ENCODE data around the gene MYOM3. TPM values are rescaled to one million over a fixed set of nuclear protein-coding genes. Genes with fewer than 3 reads are reported as not detected.

MYOM3 gene
- polyA plus RNA-seq, 10 donors = 221 to 445 (median 363) TPM

DNA sequence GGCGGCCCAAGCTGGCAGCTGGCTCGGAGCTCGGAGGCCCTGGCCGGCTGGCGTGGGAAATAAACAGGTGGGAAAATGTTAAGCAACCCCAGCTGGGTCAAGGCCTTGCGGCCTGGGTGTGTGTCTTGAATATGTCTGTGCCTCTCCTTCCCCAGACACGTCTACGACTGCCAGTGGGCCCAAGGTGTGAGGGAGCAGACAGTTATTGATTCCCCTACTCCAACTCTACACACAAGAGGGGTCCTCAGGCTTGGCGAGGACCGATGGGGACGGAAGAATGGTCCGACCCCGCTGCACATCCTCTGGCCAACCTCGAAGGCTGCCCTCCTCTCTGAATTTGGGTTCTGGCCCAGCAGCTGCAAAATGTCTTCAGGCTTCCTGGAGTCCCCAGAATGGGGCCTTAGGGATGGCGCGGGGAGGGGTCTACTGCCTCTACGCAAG is 28.8 kb upstream of the MYOM3 start:
- DNase-seq = no peak

DNA sequence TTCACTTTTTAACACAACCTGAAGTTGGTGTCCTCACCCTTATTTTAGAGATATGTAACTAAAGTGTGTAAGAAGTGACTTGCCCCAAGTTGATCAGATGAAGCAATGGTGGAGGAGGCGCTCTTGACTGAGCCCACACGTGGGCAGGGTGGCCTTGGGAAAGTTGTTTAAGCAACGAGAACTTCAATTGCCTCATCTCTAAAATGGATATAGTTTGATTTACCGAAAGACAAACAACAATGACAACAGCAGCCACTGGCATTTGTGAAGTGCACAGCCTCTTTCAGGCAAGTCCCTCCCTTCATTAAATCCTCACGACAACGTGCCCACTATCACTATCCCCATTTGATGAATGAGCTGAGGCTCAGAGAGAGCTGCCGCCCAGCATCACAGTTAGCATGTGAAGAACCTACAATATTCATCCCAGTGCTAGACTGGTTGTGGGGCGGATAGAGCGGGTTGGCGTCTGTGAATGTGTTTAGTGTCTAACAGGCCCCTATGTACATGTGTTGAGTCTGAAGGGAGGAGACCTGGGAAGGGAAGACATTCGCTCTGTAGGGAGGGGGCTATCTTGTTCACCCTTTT is 28.0 kb upstream of the MYOM3 start:
- DNase-seq = no peak

DNA sequence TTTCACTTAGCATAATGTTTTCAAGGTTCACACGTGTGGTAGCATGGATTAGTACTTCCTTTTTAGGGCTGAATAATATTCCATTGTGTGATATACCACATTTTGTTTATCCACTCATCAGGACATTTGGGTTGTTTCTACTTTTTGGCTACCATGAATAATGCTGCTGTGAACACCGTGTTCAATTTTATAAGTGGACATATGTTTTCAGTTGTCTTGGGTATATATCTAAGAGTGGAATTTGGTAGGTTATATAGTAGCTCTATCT is 27.2 kb upstream of the MYOM3 start:
- DNase-seq = no peak

DNA sequence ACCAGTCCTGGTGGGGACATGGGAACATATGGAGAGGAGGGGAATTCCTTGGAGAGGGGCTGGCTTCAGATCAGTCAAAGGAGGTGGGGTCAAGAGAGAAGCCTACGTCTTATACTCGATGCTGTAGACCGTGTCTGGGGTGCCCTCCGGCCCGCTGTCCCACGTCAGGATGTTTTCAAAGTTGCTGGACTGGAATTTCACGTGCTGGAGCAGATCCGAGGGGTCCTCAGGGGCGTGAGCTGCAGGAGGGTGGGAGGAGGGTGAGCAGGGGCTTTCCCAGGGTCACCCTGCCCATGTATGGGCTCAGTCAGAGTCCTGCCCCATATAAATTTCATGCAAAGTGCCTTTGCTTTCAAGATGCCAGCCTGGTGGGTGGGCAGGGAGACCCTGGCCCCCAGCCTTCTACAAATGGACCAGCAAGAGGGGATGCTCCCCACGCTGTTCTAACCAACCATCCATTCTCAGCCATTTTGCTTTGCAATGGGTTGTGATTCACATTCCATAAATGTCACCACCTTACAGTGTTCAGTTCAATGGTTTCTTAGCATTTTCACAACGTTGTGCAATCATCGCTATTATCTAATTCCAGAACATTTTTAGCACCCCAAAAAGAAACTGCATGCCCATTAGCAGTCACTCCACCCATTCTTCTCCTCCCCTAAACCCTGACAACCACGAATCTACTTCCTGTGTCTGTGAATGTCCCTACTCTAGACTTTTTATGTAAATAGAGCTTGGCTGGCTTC is 26.7 kb upstream of the MYOM3 start:
- no peak for DNase-seq

DNA sequence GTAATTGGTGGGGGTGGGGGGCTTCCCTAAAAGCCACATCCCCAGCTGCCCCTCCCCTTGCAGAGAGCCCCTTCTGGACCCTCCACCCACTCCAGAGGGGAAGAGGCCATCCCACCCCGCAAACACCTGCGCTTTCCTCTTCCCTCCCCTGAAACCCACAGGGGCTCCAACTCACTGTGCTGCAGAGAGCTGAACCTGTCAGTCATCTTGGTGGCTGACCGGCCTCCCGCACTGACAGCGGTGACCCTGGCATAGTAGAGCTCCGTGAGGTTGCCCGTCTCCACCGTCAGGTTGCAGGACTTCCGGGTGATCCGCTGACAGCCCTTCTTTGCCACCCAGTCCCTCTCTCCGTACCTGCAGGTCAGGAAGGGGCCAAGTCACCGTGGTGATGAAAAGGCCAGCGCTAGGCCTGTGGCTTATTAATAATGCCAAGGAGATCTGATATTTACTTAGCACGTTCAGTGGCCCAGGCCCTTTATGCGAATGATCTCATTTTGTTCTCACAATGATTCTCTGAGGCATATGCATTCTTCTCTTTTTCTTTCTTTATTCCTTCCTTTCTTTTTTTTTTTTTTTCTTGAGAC is 25.1 kb upstream of the MYOM3 start:
- no peak for DNase-seq

DNA sequence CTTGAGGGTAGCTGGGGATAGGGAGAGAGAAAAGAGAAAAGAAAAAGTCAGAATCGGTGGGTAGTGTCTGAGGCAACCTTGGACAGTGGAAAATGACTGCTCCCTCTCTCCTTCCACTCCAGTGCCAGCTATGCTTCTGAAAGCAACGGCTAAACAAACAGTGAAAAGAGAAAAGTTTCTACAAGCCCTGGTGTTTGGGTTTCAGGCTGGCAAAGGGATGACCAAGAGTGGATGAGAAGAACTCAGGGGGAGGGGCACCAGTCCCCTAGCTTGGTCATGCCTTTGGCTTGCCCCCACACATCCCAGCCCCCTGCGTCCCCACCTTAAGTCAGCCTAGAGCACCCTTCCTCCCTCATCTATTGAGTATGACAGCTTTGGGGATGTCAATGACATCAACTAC is 22.4 kb upstream of the MYOM3 start:
- no peak for DNase-seq

DNA sequence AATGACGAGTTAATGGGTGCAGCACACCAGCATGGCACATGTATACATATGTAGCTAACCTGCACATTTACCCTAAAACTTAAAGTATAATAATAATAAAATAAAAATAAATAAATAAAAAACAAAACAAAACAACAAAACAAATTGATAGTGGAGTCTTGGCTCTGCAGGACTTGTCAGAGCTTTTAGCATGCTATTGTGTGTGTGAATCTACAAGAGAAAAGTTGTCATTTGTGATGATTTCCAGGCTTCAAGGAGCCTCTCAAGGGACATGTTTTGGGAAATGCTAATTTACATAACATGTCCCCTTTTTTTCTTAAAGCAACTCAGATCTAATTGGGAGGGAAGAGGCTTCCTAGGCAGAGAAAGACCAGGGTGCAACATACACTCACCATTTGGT is 21.9 kb upstream of the MYOM3 start:
- DNase-seq = no peak

DNA sequence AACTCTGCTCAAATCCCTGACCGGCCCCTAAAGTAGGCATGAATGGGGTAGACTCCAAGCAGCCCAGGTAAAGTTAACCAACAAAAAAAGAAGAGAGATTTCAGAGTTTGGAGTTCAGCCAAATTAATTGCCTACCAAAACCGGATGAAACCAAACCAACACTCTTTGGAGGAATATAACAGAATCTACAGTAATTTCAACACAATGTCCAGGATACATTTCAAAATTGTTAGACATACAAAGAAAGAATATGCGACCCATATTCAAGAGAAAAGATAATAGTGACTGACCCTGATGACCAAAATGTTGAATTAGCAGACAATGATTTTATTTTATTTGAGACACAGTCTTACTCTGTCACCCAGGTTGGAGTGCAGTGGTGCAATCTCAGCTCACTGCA is 18.4 kb upstream of the MYOM3 start:
- DNase-seq = no peak

DNA sequence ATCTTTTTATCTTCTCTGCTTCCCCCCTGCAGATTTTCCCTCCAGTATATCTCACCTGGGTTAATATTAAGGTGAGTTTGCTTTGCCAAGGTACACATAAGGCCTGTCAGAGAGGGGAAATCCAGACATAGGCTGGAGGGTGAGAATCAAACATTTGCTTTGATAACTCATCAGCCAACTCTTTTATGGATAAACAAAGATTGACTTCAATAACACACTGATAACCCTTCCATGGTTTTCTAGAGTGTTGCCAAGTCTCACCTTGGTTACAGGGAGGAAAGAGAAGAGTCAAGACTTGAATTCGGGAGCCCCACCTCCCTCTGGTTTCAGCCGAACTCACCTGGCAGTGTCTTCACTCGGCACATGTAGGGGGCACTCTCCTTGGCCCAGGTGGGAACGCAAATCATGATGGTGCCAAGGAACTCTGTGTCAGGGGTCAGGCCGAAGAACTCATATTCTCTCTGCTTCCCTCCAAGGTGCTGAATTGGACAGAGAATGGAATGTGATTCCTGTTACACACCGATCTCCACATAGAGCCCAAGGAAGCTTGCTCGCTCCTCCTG is 15.9 kb upstream of the MYOM3 start:
- no peak for DNase-seq

DNA sequence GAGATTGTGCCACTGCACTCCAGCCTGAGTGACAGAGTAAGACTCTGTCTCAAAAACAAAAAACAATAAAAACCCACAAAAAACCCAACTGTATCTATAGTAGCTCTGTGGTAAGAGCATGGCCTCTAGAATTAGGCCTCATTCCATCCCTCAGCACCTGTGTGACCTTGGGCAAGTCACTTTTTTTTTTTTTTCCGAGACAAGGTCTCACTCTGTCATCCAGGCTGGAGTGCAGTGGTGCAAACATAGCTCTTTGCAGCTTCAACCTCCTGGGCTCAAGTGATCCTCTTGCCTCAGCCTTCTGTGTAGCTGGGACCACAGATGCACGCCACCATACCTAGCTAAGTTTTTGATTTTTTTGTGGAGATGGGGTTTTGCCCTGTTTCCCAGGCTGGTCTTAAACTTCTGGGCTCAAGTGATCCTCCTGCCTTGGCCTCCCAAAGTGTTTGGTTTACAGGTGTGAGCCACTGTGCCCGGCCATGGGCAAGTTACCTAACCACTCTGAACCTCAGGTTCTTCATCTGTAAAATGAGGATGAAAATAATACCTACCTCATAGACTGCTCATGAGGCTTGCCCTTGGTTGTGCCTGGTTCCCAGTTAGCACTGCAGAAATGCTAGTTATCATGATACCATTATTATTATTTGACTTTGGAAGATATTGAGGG is 15.3 kb upstream of the MYOM3 start:
- DNase-seq = no peak

DNA sequence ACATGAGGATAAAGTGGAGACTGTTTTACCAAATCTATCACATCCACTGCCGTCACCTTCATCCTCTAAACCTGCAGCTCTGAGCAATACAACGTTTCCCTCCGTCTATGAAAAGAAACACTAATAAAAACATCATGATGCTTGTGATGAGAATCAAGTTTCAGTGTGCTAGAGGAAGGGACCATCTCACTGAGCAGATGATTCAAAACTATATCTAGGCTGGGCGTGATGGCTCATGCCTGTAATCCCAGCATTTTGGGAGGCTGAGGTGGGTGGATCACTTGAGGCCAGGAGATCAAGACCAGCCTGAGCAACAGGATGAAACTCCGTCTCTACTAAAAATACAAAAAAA is 14.7 kb upstream of the MYOM3 start:
- DNase-seq = no peak

DNA sequence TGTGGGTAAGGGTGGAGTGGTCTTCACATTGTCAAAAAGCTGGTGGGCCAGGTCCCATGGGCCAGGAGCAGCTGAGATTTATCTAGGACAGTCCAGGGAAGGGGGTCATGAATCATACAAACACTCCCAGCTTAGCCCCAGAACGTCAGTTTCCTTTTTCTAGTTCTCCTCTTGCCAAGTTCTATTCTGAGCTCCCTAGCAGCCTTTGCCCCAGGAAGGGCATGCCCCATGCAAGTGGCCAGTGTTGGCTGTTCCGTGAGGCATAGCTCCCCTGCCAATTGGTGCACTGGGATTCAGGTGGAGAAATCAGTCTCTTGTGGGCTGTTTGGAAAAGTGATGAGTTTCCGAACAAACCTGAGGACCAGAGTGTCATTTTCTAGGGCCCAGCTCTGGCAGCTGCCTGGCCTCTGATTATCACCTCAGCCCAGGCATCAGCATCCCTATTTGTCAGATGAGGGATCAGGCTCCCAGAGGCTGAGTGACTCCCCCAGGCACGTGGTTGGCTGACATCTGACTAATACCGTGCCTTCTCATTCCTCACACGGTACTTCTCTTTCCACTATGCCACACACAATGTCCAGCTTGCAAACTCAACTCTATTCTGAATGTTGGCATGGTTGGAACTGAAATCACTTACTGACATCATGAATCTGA is 14.2 kb upstream of the MYOM3 start:
- DNase-seq = no peak

DNA sequence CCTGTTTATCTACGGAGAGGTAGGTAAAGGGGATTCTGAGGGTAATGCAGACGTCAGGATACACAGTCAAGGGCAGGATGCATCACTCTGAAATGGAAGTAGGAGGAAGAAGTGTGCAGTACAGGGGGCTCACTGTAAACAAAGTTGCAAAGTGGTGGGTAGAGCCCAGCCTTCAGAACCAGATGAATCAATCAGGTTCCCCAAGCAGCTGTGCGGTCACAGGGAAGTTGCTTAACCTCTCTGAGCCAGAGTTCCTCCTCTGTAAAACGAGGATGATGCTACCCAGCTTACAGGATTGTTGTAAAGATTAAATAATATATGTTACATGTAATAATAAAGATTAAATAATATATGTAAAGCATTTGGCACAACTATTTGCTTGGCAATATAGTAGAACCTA is 13.5 kb upstream of the MYOM3 start:
- DNase-seq = no peak

DNA sequence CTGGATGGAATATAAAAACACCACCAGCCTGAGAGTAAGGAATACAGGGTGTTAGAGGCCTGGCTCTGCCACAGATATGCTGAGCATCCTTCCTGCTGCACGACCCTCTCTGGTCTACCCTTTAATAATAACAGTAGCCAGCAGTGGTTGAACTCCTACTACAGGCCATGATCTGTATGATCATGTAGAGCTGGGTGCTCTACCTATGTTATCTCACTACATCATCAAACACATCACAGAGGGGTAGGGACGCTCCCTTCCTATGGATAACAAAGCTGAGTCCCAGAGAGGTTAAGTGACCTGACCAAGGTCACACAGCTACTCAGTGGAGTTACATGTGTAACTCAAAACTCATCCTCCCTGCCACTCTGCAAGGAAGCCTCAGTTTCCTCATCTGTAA is 13.0 kb upstream of the MYOM3 start:
- no peak for DNase-seq

DNA sequence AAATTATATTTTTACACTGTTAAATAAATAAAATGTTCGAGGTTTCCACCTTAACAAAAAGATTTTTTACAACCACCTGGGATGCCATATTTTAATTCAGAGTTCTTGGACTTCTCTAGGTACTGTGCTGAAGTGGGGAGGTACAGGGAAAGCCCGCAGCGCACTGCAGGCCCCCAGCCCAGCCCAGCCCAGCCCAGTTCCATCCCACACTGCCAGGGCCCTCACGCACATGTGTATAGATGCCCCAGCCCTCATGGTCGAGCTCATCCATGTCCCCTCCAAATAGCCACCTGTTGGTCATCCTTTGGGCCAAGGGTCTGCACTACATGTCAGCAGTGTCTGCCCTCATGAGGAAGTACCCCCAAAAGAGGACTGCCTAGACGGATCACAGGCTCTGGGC is 11.7 kb upstream of the MYOM3 start:
- DNase-seq = no peak

DNA sequence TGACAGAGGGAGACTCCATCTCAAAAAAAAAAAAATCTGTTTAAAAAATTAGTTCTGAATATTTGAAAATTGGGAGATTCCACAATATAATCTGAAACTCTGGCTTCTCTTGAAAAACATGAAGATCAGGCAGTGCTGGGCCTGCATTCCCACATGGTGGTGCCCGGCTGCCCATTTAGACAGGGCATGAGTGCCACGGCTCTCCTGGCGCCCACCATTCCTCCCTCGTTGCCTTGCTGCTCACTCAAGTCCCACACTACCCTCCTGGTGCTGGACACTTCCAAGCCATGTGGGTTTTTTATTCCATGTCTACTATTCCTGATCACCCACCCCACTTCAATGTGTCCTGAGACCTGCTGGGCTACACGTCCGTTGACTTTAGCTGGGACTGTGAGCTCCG is 10.8 kb upstream of the MYOM3 start:
- no peak for DNase-seq

DNA sequence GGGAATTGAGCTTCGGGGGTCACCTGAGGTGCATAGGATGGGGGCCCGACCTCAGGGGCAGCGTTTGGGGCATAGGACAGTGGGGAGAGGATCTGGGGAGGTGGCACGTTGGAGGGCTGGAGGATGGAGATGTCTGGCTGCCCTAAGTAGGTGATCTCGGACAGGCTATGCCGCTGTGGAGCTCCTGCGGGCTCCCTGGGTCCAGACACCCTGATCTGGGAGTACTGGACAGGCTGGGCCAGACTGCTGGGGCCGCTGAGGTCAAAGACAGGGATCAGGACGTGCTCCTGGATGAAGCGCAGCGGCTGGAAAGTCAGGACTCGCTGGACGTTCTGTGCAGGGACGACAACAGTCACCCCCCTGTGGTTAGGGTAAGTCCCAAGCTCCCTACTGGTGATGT is 9.5 kb upstream of the MYOM3 start:
- DNase-seq = no peak

DNA sequence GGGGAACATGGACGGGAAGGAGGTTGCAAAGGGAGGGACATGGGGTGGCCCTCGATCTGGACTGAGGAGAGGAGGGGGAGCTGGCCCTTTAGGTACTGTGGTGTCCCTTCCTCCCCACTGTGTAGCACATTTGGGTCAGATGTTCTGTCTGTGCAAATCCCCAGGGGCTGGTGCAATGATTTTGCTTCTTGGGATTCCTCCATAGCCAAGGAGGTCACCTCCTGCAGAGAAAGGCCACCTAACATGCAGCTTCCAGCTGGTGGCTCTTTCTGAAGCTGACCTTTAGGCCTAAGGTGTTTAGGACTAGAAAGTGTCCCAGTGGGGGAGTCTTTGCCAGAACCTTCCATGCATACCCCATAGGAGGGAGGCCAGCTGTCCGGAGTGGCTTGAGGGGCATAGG is 9.0 kb upstream of the MYOM3 start:
- no peak for DNase-seq

DNA sequence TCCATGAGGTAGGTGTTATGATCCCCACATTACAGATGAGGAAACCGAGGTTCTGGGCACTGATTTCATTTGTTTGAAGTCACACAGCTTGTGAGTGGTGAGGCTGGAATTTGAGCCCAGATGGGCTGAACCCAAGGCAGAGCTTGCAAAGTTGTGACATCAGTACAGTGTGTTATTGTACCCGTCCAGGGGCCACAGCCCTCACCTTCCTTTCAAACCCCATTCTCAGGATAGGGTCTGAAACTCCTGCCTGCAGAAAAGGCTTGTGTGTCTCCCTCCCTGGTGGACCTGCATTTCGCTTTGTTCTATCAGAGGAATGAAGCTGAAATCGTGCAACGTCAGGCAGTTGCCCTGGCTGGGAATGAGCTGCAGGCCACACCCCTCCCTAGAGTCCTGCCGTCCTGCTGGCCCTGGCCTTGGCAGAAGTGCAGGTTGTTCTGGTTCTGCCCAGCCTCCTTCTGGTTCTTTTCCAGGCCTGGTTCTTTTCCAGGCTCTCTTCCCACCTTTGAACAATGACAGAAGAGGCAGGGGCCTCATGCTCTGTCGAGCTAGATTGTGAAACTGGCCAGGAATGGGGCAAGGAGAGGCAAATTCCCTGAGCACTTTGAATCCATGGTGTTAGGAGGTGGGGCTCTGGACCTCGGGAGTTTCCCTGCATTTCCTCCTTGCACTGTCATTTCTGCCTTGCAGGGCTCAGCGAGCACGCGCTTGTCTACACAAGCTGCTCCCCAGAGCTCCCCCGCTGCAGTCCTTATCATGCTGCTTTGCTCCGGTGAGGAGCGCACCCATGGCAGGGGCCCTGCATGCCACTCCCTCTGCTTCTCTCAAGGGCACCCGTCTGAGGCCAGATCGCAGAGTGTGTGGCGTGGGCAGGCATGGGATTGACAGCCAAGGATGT is 8.2 kb upstream of the MYOM3 start:
- no peak for DNase-seq

DNA sequence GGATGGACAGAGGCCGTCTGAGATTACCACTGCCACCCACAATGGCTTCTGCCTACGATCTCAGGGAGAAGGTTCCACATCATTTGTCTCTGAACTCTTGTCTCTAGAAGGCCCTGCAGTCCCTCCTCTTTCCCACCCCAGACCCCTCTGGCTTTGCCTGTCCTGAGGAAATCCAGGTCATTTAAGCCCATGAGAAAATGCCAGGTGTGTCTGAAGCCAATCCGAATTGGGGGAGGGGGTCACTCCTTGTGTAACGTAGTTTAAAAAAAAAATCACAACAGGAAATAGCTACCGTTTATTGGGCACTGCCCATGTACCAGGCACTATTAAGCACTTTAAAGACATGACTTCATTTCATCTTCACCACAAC is 7.5 kb upstream of the MYOM3 start:
- DNase-seq = no peak

DNA sequence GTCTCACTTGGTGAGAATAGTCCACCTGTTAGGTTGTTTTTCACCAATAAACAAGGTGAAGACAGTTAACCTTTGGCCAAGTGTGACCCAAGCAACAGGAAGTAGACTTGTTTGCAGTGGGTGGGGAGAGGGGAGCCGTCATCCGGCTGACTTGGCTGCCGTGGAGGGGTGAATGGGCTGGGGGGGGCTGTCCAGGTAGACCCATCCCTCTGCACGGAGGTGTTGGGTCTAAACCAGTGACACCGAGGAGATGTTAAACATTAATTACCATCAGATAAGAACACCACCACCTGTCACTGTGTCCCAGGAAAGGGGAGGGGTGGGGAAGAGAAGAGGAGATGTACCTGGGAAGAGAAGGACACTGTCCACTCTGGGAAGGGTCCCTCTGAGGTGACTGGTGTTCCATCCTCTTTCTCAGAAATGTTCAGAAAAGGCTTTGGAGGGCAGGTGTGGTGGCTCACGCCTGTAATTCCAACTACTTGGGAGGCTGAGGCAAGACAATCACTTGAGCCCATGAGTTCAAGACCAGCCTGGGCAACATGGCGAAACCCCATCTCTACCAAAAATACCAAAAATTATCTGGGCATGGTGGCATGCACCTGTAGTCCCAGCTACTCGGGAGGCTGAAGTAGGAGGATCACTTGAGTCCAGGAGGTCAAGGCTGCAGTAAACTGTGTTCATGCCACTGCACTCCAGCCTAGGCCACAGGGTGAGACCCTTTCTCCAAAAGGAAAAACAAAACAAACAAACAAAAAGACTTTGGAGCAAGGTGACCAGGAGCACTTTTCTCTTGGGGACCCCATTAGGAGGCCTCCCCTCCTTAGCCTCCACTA is 6.7 kb upstream of the MYOM3 start:
- DNase-seq = no peak
